ENCODE results near the gene ANKRD12.

ANKRD12 gene

GRCh38 chr18:9199681-9200080, 63.1 kb downstream of the ANKRD12 start:
- Histone ChIP-seq H3K36me3 (peaks cover 43% of the 10 kb centered on the region), H3K4me3 (ENCODE audit: low read depth in 1 of 2, low read length in 1 of 2) (no peak overlapping the region), H3K4me1 (ENCODE audit: control insufficient read depth in 1 of 2, insufficient read depth in 1 of 2, low read depth in 1 of 2, low read length in 1 of 2) (no peaks in the 10 kb centered on the region), H3K27me3 (no peaks in the 10 kb centered on the region), H3K9me3 (no peaks in the 10 kb centered on the region), H3K27ac (no peak overlapping the region)
- TF ChIP-seq, protein P1, sequence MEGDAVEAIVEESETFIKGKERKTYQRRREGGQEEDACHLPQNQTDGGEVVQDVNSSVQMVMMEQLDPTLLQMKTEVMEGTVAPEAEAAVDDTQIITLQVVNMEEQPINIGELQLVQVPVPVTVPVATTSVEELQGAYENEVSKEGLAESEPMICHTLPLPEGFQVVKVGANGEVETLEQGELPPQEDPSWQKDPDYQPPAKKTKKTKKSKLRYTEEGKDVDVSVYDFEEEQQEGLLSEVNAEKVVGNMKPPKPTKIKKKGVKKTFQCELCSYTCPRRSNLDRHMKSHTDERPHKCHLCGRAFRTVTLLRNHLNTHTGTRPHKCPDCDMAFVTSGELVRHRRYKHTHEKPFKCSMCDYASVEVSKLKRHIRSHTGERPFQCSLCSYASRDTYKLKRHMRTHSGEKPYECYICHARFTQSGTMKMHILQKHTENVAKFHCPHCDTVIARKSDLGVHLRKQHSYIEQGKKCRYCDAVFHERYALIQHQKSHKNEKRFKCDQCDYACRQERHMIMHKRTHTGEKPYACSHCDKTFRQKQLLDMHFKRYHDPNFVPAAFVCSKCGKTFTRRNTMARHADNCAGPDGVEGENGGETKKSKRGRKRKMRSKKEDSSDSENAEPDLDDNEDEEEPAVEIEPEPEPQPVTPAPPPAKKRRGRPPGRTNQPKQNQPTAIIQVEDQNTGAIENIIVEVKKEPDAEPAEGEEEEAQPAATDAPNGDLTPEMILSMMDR (IDR thresholded peaks at IDR 0.05), result no peak

GRCh38 chr18:9201224-9201623, 64.6 kb downstream of the ANKRD12 start:
- Histone ChIP-seq H3K4me1 (ENCODE audit: control insufficient read depth in 1 of 2, insufficient read depth in 1 of 2, low read depth in 1 of 2, low read length in 1 of 2) (no peaks in the 10 kb centered on the region), H3K4me3 (ENCODE audit: low read depth in 1 of 2, low read length in 1 of 2) (no peak overlapping the region), H3K9me3 (no peaks in the 10 kb centered on the region), H3K27me3 (no peaks in the 10 kb centered on the region), H3K36me3 (peaks cover 33% of the 10 kb centered on the region), H3K27ac (no peak overlapping the region)
- TF ChIP-seq, protein P1 (IDR thresholded peaks at IDR 0.05), result no peak

DNA sequence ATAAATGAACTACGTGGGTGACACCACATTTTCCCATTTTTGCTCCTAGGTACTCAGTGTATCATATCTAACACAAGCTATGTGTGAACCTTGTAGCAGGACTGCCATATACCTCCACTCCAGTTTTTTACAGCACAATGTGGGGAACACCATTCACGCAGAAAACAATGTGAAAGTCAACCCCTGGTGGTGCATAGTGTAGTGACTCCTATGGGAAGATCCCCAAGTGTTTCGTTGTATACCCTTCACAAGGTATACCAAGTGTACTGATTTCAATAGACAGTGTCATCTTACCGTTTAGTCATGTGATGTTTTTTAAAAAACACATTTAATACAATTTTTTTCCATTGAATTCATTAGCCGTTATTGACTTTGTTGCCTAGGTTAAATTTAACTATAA, 68.1 kb downstream of the ANKRD12 start:
- Histone ChIP-seq H3K36me3 (peaks cover 25% of the 10 kb centered on the region), H3K4me3 (ENCODE audit: low read depth in 1 of 2, low read length in 1 of 2) (no peak overlapping the region), H3K9me3 (no peaks in the 10 kb centered on the region), H3K4me1 (ENCODE audit: control insufficient read depth in 1 of 2, insufficient read depth in 1 of 2, low read depth in 1 of 2, low read length in 1 of 2) (peaks cover 13 to 14% of the 10 kb centered on the region in 2 experiments), H3K27me3 (no peaks in the 10 kb centered on the region), H3K27ac (no peak overlapping the region)
- TF ChIP-seq, protein P1 (IDR thresholded peaks at IDR 0.05), result no peak

GRCh38 chr18:9206421-9206820, 69.8 kb downstream of the ANKRD12 start:
- peaks cover 29% of the 10 kb centered on the region for H3K36me3 ChIP-seq
- no peaks in the 10 kb centered on the region for H3K27me3 ChIP-seq
- peaks cover 14% of the 10 kb centered on the region in 2 experiments for H3K4me1 ChIP-seq (ENCODE audit: control insufficient read depth in 1 of 2, insufficient read depth in 1 of 2, low read depth in 1 of 2, low read length in 1 of 2)
- no peak overlapping the region for H3K4me3 ChIP-seq (ENCODE audit: low read depth in 1 of 2, low read length in 1 of 2)
- no peaks in the 10 kb centered on the region for H3K9me3 ChIP-seq
- H3K27ac ChIP-seq, result no peak overlapping the region
- TF ChIP-seq, protein P1 (IDR thresholded peaks at IDR 0.05), result no peak

DNA sequence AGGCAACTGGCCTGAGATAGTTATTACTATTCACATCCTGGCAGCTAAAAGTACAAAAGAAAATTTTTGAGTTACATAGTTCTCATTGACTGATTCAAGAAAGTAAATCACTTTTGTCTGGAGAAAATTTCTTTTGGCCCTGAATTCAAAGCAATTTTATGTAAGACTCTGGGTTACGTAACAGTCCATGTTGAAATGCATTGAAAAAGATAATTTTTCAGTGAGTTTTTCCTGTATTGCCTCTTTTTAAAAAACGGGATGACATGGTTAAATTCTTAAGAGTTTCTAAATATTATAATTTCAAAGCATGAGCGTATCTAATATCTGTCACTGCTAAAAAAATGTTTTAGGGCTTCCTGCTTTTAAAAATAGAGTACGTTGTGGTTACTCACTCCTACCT, 72.7 kb downstream of the ANKRD12 start:
- H3K4me3 ChIP-seq (ENCODE audit: low read depth in 1 of 2, low read length in 1 of 2), result no peak overlapping the region
- H3K4me1 ChIP-seq (ENCODE audit: control insufficient read depth in 1 of 2, insufficient read depth in 1 of 2, low read depth in 1 of 2, low read length in 1 of 2), result peaks cover 14% of the 10 kb centered on the region in 2 experiments
- TF ChIP-seq, protein P1 (IDR thresholded peaks at IDR 0.05), result no peak
- H3K27me3 ChIP-seq, result no peaks in the 10 kb centered on the region
- peaks cover 41% of the 10 kb centered on the region for H3K36me3 ChIP-seq
- H3K9me3 ChIP-seq, result no peaks in the 10 kb centered on the region
- peak overlapping the region; percentile 64 for H3K27ac ChIP-seq

GRCh38 chr18:9210966-9211365, 74.4 kb downstream of the ANKRD12 start:
- Histone ChIP-seq H3K36me3 (peaks cover 39% of the 10 kb centered on the region), H3K9me3 (no peaks in the 10 kb centered on the region), H3K4me1 (ENCODE audit: control insufficient read depth in 1 of 2, insufficient read depth in 1 of 2, low read depth in 1 of 2, low read length in 1 of 2) (peaks cover 19% of the 10 kb centered on the region in 2 experiments), H3K27ac (no peak overlapping the region), H3K4me3 (ENCODE audit: low read depth in 1 of 2, low read length in 1 of 2) (no peak overlapping the region), H3K27me3 (no peaks in the 10 kb centered on the region)
- TF ChIP-seq, protein P1 (IDR thresholded peaks at IDR 0.05), result no peak
